Liver (tissue), 9 donors: ENCODE data around the gene PCDH1. TPM values are rescaled to one million over a fixed set of nuclear protein-coding genes. Genes with fewer than 3 reads are reported as not detected.

Experiments used
- DNase-seq: peaks from one replicate; pipeline ENCODE4 v3.0.0-alpha.2; 2017; ENCODE audit warnings: low spot score
- H3K27ac ChIP-seq, 2 donors: one replicate each; pipeline ENCODE4 v1.7.0; 2013; ENCODE audit warnings: inconsistent platforms in 2 of 2, low read length in 2 of 2, control low read depth in 1 of 2, low read depth in 1 of 2, mild to moderate bottlenecking in 1 of 2
- H3K27me3 ChIP-seq, 4 donors: one replicate each; pipeline versions ENCODE4 v1.6.1 to v1.7.0; 2013; ENCODE audit warnings: low read length in 3 of 4, inconsistent platforms in 1 of 4, mild to moderate bottlenecking in 1 of 4, moderate library complexity in 1 of 4; ENCODE audit not compliant: control insufficient read depth in 4 of 4, insufficient read depth in 4 of 4
- H3K36me3 ChIP-seq, 4 donors: one replicate each; pipeline versions ENCODE4 v1.6.1 to v1.7.0; 2013; ENCODE audit warnings: low read length in 3 of 4, mild to moderate bottlenecking in 3 of 4, low read depth in 1 of 4, moderate library complexity in 1 of 4; ENCODE audit not compliant: control insufficient read depth in 4 of 4, insufficient read depth in 3 of 4
- H3K4me1 ChIP-seq, 4 donors: one replicate each; pipeline versions ENCODE4 v1.6.1 to v1.7.0; 2013; ENCODE audit warnings: low read length in 3 of 4, mild to moderate bottlenecking in 3 of 4, moderate library complexity in 1 of 4; ENCODE audit not compliant: control insufficient read depth in 4 of 4, insufficient read depth in 4 of 4
- H3K4me3 ChIP-seq, 3 donors: one replicate each; pipeline versions ENCODE4 v1.6.1 to v1.7.0; 2013; ENCODE audit warnings: low read length in 3 of 3, control low read depth in 1 of 3, low read depth in 1 of 3, mild to moderate bottlenecking in 1 of 3
- H3K9ac ChIP-seq, 2 donors: one replicate each; pipeline ENCODE4 v1.7.0; 2013; ENCODE audit warnings: low read length in 2 of 2, mild to moderate bottlenecking in 2 of 2, moderate library complexity in 2 of 2, control low read depth in 1 of 2, low read depth in 1 of 2
- H3K9me3 ChIP-seq, 4 donors: one replicate each; pipeline versions ENCODE4 v1.6.1 to v1.7.0; 2013; ENCODE audit warnings: low read length in 3 of 4; ENCODE audit not compliant: control insufficient read depth in 4 of 4
- ATF3 ChIP-seq: IDR thresholded peaks from 2 replicates; pipeline ENCODE4 v1.6.1; 2016; ENCODE audit warnings: antibody characterized with exemption
- CTCF ChIP-seq: fragments of 150-350 bp; IDR thresholded peaks from 2 replicates; pipeline ENCODE4 v1.5.1; 2017; ENCODE audit warnings: improper control_type of control experiment, low read depth, low read length; ENCODE audit not compliant: missing input control
- FOXA1 ChIP-seq: IDR thresholded peaks from 2 replicates; pipeline ENCODE4 v1.6.1; 2016; ENCODE audit warnings: antibody characterized with exemption
- FOXA2 ChIP-seq: IDR thresholded peaks from 2 replicates; pipeline ENCODE4 v1.6.1; 2016; ENCODE audit warnings: antibody characterized with exemption
- HNF4A ChIP-seq, 2 donors: conservative IDR thresholded peaks; 2 replicates each; pipeline ENCODE4 v1.6.1; 2016; ENCODE audit warnings: antibody characterized with exemption in 2 of 2, mild to moderate bottlenecking in 2 of 2
- HNF4G ChIP-seq: IDR thresholded peaks from 2 replicates; pipeline ENCODE4 v1.6.1; 2016; ENCODE audit warnings: antibody characterized with exemption
- JUND ChIP-seq, 2 donors: IDR thresholded peaks; 2 replicates each; pipeline ENCODE4 v1.6.1; 2016; ENCODE audit warnings: antibody characterized with exemption in 2 of 2
- MAX ChIP-seq: IDR thresholded peaks from 2 replicates; pipeline ENCODE4 v1.6.1; 2016; ENCODE audit warnings: antibody characterized with exemption
- NR2F2 ChIP-seq: IDR thresholded peaks from 2 replicates; pipeline ENCODE4 v1.6.1; 2016; ENCODE audit warnings: antibody characterized with exemption
- RAD21 ChIP-seq, 2 donors: IDR thresholded peaks; 2 replicates each; pipeline ENCODE4 v1.6.1; 2016; ENCODE audit warnings: antibody characterized with exemption in 2 of 2, mild to moderate bottlenecking in 2 of 2
- REST ChIP-seq: IDR thresholded peaks from 2 replicates; pipeline ENCODE4 v1.6.1; 2016; ENCODE audit warnings: antibody characterized with exemption, mild to moderate bottlenecking
- RXRA ChIP-seq, 2 donors: IDR thresholded peaks; 2 replicates each; pipeline ENCODE4 v1.6.1; 2017 to 2018; ENCODE audit warnings: antibody characterized with exemption in 2 of 2, mild to moderate bottlenecking in 1 of 2
- SP1 ChIP-seq: IDR thresholded peaks from 2 replicates; pipeline ENCODE4 v1.6.1; 2018; ENCODE audit warnings: antibody characterized with exemption, mild to moderate bottlenecking
- TAF1 ChIP-seq: conservative IDR thresholded peaks from 2 replicates; pipeline ENCODE4 v1.6.1; 2016; ENCODE audit warnings: antibody characterized with exemption, mild to moderate bottlenecking
- ZBTB33 ChIP-seq: IDR thresholded peaks from 2 replicates; pipeline ENCODE4 v1.6.1; 2016; ENCODE audit warnings: antibody characterized with exemption
- WGBS: extraction: QIAGEN DNeasy Blood & Tissue Kit; methylation state at CpG from one replicate; pipeline ENCODE4 v1.1.7; 2013; 5-methylcytosine and 5-hydroxymethylcytosine counted together
- polyA plus RNA-seq, 2 donors: library from polyadenylated mRNA; stranded (reverse) in 1 of 2; unstranded in 1 of 2; fragments of 200-250 nt in 1 of 2; fragments of >200 nt in 1 of 2; fragmentation: Nextera tagmentation in 1 of 2; extraction: Ambion mirVana in 1 of 2; gene quantifications; one replicate each; pipeline versions ENCODE4 v1.2.1 to v1.2.3, GENCODE V29; 2013 to 2015
- total RNA-seq, 2 donors: library from RNA; depleted of rRNA; stranded (reverse); fragments of >200 nt; gene quantifications; one replicate each; pipeline ENCODE4 v1.2.3, GENCODE V29; 2014
- donor health status: healthy.
- donor health status: healthy.
- donor health status: healthy.
- donor health status: healthy.
- donor health status: healthy.

The PCDH1 gene
- total and polyA plus RNA-seq, 4 donors: 9.3 to 52.8 (median 15.0) TPM

GRCh38 chr5:141878711-141879425, 658 bp upstream of the PCDH1 start:
- Histone ChIP-seq H3K36me3 (no peaks in the 10 kb centered on the region), H3K27me3 (peaks cover 0 to 14% (median 10%) of the 10 kb centered on the region in 4 donors), H3K9ac (peak overlapping the region; percentile 39 to 45), H3K9me3 (no peaks in the 10 kb centered on the region), H3K4me3 (peak overlapping the region; percentile 65 to 84 (median 68)), H3K4me1 (peaks cover 8 to 35% (median 27%) of the 10 kb centered on the region in 4 donors), H3K27ac (peak overlapping the region; percentile 83 to 89)
- TF ChIP-seq RAD21 (IDR thresholded peaks at IDR 0.05) (peak; percentile 98 to 99), HNF4A (conservative IDR thresholded peaks at IDR 0.05) (peak; percentile 21 to 22), REST (peak; percentile 71), CTCF (peak; percentile 96), SP1 (peak; percentile 48), NR2F2 (no peak), RXRA (IDR thresholded peaks at IDR 0.05) (peak; percentile 20 to 47), FOXA1 (no peak)
- 1% methylated on average over 40 of the region's 40 CpGs for whole genome bisulfite sequencing
- peak; percentile 90 for DNase-seq

- Histone ChIP-seq H3K9ac (peak overlapping the region in 1 of 2 donors; percentile 43), H3K27ac (peak overlapping the region; percentile 62 to 70), H3K36me3 (no peaks in the 10 kb centered on the region), H3K9me3 (no peaks in the 10 kb centered on the region), H3K27me3 (peaks cover 0 to 7% (median 4%) of the 10 kb centered on the region in 4 donors), H3K4me3 (peak overlapping the region; percentile 74 to 84 (median 78)), H3K4me1 (peaks cover 5 to 39% (median 31%) of the 10 kb centered on the region in 4 donors)
- DNase-seq: peak; percentile 52
- TF ChIP-seq ZBTB33 (no peak), HNF4A (conservative IDR thresholded peaks at IDR 0.05) (no peak), JUND (IDR thresholded peaks at IDR 0.05) (no peak), FOXA2 (no peak), ATF3 (no peak), CTCF (no peak), TAF1 (no peak), HNF4G (no peak), SP1 (no peak), MAX (no peak)
- 1% methylated on average over 55 of the region's 55 CpGs for WGBS
Observed at GRCh38 chr5:141877356-141878185, 639 bp downstream of the PCDH1 start.
